HUDEP-2 (cell line): ENCODE results near the gene BBIP1.
"Not testable (repeated sequence)": the region's sequence is repeated elsewhere in the genome, so short reads cannot be mapped to it uniquely, and the experiment has no call there.

Experiments
- DNase-seq, 76 experiments: peaks; one replicate each; lab custom pipeline; 2025; ENCODE audit not compliant: unreplicated experiment in 76 of 76; lab: John Stamatoyannopoulos, UW

BBIP1 gene

GRCh38 chr10:110923856-110924493, 5.0 kb upstream of the BBIP1 start:
- DNase-seq = no peak

DNA sequence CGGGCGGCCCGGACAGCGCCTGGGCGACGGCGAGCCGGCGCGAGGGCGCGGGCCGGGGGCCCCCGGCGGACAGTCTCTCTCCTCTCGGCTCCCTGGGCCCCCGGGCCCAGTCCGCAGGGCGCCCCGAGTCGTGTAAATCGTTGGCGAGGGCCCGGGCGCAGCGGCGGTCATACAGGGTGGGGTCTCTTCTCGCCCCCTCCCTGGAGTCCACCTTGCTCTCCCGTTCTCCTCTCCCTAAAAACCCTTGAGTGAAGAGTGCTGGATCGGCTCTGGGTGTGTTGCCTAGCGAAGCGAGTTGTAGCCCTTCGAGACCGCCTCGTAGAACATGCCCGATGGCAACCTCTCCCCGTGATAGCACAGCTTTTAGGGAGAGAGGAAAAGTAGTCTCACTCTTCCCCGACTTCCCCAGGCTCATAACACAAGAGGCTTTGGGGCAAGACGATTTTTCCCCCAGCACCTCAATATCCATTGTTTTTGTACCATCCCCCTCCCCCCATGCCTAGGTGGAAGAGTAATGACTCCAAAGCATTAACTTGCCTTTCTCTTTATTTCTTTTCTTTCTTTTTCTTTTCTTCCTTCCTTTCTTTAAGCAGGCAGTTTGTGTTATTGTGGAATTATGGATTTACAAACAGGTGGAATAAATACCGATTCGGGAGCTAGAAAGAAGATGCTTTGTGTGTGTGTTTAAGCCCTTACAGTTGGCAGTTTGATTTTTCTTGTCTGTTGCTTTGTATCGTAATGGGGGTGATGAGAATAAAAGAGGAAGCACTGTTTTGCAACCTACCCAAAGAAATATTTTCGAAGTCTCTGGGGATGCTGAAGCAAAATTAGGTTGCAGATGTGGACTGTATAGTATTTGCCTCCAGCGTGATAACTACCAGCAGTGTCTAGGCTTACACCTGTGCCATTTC, 1.2 kb upstream of the BBIP1 start:
- DNase-seq = peak in 34 of 76 experiments; percentile 1 to 45 (median 18)

DNA sequence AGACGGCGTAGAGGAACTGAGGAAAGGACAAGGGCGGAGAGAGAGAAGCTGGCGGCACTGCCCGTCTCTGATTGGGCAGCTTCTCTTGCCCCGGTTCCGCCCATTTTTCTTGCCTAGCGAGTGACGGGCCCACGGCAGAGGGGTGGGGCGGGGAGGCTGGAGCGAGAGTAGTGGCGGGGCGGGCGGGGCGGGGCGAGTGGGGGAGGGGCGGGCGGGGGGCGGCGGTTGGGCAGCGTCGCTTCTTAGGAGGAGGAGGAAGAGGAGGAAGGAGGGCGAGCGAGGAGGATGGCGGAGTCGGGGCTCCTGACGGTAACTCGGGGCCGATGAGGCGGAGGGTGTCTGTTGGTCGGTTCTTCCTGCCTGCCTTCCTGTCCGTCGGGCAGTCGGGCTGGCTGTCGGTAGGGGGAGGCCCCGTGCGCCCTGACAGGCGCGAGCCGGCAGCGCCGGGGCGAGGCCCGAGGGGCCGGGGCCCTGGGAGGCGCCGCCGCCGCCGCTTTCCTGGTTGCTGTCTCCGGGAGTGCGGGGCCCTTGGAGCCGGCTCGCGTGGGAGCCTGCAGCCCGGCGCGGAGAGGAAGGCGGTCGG, 460 bp upstream of the BBIP1 start, which contains the start of gene SHOC2:
TSS of gene SHOC2 (plus strand) at position 256 of the 583 bp plus-strand sequence. CDS start 44,755 bp downstream, outside the sequence.
- DNase-seq = peak in 51 of 76 experiments; percentile 61 to 99 (median 98)

GRCh38 chr10:110918269-110918642, 724 bp downstream of the BBIP1 start:
- DNase-seq = peak in 42 of 76 experiments; percentile 67 to 95 (median 90)

DNA sequence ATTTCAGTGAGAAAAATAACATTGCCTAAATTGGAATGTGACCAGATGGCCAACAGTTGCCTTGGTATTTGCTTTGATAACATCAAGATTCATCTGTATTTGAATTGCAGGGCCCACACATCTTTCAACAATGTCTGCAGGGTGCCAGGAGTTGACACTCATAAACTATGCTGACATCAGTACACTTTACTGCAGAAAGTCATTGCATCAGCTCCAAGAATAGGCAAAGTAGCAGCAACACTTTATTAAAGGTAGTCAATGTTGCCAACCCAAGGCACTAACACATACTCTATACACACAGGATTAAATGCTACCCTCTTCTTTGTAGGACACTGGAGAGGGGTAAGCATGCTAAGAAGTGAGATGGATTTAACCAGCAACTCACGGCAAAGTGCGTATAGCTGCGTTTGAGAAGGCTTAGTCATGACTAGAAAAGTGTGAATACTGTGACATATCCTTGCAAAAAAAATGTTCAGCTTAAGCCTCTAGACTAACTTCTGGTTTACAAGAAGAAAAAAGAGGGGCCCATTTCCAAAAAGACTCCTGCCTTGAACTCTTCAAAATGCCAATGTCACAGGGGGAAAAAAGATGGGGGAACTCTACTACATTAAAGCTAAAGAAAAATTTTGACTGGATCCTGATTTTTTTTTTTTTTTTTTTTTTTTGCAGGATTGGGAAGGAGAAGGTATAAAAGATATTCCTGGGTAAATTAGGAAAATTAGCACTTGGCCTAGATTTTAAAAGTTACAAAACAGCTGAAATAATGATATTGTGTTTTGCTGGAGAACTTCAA, 2.2 kb downstream of the BBIP1 start:
- no peak for DNase-seq

GRCh38 chr10:110915600-110915999, 3.4 kb downstream of the BBIP1 start:
- DNase-seq = not testable (repeated sequence)

GRCh38 chr10:110915035-110915434, 3.9 kb downstream of the BBIP1 start:
- DNase-seq = no peak

DNA sequence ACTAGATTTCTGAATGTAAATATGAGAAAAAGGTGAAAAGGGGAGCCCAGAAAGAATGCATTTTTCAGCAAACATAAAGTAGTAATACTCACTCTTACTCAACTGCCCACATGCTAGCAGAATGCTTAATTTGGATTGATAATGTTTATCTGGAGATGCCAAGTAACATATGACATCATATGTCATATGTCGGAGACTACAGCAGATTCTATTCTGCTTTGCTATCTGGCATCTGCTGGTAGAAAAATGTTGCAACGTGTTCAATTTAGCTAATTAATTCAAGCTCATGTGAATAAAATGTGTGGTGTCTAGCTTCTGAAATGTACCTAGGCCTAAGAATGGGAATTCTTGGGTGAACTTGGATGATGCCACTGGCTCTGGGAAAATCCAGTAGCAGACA, 4.5 kb downstream of the BBIP1 start:
- no peak for DNase-seq

DNA sequence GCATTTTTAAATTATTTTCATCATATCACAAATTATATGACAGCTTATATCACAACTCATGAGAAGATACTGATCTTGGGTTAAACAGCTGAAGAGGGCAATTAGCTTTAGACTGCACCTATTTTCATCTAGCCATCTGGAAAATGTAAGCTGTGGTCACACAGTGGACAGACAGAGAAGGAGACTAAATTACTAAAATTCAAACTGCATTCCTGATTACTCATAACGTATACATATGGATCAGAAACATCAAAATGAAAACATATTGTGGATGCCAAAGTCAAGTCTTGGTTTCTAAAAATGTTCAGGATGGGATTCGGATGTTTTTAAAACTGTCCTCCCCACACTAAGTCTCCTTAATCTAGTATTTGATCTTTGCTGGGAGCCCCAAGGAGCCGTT, 6.6 kb downstream of the BBIP1 start:
- no peak for DNase-seq

DNA sequence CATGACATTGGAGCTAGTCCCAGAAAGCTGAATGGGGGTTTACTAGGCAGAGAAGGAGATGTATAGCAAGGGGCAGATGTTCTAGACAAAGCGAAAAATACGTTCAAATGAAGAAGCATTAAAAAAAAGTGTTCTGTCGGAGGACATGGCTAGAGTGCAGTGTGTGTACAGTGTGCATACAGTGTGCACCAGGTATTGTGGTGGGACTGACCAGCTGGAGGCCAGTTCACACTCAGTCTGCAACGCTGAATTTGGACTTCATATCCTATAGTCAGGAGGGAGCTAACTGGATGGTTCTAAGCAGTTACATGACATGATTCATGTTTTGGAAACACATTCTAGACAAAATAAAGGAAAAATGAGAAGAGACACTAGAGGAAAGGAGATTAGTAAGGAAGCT, 8.8 kb downstream of the BBIP1 start:
- DNase-seq = no peak

DNA sequence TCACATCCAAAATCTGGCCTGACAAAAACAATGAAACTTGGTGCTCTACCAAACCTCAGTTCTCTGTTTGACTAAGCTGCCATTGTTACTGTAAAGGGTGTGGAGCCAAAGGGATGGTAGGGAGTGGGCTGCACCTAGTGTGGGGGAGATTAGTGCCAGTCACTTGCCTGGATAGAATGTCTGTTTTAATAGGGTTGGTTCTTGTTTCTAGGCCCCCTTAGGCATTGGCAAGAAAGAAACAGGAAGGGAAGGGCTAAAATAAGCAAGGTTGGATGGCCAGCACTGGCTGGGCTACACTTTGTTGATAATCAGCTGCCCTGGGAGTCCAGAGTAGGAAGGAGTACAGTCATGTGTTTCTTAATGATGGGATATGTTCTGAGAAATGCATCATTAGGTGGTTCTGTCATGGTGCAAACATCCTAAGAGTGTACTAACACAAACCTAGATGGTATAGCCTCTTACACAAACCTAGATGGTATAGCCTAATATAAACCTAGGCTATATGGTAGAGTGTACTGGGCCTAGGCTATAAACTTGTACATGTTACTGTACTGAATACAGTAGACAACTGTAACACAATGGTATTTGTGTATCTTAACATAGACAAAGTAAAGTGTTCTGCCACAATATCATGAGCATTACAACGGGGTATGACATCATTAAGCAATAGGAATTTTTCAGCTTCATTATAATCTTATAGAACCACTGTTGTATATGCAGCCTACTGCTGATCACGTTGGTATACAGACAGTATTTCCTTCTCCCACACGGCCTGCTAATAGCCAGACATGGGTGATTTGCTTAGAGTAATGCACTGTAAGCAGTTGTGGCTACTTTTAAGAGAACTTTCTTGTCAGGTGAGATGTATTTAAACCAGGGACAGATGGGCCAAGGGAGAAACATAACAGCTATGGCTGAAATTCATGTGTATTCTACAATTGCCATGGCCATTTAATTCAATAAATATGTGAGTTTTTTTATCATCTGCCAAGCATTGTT, 15.4 kb downstream of the BBIP1 start:
- DNase-seq = no peak

DNA sequence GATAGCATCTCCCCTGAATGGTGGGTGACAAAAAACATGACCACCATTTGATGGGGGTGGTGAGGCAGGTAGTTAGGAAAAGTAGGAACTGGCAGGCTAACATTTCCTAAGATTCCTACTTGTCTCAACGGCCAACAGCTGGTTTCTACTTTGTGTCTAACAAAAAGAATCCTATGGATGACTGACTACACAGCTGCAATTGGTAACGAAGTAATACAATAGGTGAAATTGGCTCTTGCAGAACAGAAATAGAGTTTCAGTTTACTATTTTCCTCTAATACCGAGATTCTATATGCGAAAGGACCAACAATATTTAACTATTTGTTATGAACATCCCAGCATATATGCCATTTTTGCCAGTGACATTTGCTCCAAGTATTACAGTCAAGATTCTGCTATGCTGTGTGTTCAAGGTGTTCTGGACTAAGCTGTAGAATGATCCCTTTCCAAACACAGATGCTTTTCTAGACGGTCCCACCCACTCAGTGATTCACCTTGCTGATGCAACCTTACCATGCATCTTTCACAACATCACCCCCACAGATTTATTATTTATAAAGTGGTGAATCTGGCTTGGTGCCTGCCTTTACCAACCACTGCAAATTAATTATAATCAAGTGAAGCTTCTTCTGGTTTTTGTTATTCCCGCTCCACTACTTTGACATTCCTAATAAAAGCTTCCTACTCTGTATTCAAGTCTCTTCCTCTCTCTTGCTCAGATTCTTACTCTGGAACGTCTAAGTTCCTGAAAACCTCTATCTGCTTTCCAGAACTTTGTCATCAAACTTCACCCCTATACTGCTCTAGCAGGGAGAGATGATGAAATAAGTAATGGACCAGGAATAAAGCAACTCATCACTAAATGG, 16.8 kb downstream of the BBIP1 start:
- DNase-seq = no peak

DNA sequence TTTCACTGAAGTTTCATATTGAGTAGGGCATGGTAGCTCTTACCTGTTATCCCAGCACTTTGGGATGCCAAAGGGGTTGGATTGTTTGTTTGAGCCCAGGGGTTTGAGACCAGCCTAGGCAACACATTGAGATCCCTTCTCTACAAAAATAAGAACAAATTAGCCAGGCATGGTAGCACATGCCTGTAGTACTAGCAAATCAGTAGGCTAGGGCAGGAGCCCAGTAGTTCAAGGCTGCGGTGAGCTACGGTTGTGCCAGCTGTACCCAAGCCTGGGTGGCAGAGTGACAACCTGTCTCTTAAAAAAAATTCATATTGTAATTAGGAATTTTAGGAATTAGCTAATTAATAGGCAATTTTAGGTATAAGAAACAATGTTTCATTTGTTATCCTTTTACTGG, 18.0 kb downstream of the BBIP1 start:
- DNase-seq = no peak

DNA sequence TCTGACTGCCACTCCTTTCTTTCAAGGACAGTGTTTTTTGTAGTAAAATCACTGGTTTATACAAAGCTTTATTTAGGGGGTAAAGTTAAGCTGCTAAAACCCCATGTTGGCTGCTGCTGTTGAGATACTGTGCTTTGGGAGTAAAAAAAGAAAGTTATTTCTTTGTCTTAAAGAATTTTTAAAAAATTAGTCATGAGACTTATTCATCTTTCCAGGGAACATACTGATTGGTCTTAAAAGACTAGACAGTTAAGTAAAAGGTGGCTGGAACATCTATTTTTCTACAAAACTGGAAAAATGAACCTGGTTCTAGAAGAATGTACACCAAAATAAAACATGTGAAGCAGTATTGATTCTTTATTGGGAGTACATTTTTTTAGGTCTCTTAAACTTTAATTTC, 20.6 kb downstream of the BBIP1 start:
- no peak for DNase-seq

DNA sequence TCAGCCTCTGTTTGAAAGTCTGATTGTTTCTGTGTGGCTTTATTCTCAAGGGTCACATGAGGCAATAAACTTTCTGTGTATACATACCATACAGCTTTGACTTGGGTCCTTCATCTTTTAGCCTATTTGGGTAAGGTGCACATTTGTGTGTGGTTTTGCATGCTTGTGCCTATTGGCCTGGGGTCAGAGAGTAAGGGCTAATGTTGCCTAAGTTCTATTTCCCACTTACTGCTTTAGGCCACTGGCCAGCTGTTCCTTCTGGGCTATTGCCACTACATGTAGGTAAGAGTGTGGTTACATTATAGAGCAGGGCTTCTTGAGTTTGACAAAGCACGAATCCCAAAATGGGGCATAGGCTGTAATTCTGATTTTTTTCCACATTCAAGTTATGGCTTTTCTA, 21.8 kb downstream of the BBIP1 start:
- no peak for DNase-seq

DNA sequence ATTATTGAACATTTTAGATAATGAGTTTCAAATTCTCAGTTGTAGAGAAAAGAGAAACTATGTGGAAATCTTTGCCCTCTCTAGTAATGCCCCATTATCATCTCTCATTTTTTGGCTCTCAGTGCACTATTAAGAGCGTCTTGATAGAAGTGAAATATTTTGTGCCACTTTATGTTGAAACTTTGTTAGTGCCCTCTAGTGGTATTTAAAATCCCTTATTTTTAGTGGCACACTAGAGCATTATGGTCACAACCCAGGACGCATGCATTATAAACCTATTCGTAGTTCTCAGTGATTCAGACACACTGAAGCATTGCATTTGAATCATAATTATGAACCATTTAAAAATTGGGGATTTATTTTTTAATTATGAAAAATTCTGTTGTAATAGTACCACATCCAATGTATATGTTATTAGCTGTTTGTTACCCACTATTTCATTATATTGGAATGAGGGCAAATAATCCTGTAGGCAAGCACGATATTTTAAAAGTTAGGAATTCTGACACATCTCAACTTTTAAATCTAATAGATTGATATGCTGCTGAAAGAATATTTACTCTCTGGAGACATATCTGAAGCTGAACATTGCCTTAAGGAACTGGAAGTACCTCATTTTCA, 25.3 kb downstream of the BBIP1 start:
- peak in 33 of 76 experiments; percentile 8 to 70 (median 38) for DNase-seq

DNA sequence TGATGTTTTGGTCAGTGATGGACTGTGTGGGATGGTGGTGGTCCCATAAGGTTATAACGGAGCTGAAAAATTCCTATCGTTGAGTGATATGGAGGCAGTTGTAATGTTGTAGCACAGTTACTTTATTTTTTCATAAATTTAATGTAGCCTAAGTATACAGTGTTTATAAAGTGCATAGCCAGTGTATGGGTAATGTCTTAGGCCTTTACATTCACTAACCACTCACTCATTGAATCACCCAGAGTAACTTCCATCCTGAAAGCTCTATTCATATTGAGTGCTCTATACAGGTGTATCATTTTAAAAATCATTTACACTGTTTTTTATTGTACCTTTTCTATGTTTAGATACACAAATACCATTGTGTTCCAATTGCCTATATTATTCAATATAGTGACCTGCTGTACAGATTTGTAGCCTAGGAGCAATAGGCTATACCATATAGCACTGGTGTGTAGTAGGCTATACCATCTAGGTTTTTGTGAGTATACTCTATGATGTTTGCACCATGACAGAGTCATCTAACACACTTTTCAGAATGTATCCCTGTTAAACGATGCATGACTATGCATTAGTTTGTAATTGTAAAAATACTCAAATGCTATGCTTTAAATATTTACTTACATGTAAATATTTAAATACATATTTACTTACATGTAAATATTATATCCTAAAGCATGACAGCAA, 26.2 kb downstream of the BBIP1 start:
- DNase-seq = no peak

DNA sequence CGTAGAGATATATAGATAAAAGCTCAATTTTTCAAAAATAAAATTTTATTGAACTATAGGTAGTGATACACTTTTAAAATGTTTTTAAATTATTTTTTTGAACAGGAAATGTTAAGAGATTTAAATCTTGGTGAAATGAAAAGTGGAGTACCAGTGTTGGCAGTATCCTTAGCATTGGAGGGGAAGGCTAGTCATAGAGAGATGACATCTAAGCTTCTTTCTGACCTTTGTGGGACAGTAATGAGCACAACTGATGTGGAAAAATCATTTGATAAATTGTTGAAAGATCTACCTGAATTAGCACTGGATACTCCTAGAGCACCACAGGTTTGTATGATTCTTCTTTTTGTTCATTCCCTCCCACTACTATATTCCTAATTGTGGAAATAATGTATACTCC, 31.4 kb downstream of the BBIP1 start:
- DNase-seq = no peak
